Suprapubic skin (tissue), 4 donors: ENCODE measurements around the gene TFRC.

Source experiments
- EP300 ChIP-seq: sonication (generic); formaldehyde crosslinking; IDR thresholded peaks from one replicate; pipeline ENCODE4 v1.6.1; 2017; ENCODE audit warnings: antibody characterized with exemption
- POLR2A ChIP-seq, 2 donors: fragments of 450-650 bp; IDR thresholded peaks; one replicate each; pipeline ENCODE4 v1.6.1; 2017; ENCODE audit warnings: antibody characterized with exemption in 2 of 2, mild to moderate bottlenecking in 2 of 2, moderate library complexity in 2 of 2
- POLR2AphosphoS5 ChIP-seq, 3 donors: sonication (generic); formaldehyde crosslinking; IDR thresholded peaks; one replicate each; pipeline ENCODE4 v1.6.1; 2017; ENCODE audit warnings: antibody characterized with exemption in 3 of 3
- TF ChIP-seq, protein P1 (sequence below), 2 donors: fragments of 200-600 bp in 1 of 2; fragments of 450-650 bp in 1 of 2; sonication (generic) in 1 of 2; IDR thresholded peaks; one replicate each; pipeline ENCODE4 v1.5.1; 2016 to 2019; ENCODE audit warnings: antibody characterized with exemption in 2 of 2, mild to moderate bottlenecking in 1 of 2, moderate library complexity in 1 of 2

DNA sequence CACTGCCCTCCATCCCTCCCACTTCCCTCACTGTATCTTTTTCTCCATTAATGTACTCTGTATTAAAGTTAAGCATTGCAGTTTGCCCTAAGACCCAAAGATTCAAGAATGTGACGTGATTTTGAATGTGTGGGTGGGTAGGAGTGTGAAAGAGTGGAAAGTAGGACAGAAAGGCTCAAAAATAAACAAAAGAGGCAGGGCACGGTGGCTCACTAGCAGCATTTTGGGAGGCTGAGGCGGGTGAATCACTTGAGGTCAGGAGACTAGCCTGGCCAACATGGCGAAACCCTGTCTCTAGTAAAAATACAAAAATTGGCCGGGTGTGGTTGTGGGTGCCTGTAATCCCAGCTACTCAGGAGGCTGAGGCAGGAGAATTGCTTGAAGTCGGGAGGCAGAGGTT lies 18.4 kb downstream of the TFRC start:
- TF ChIP-seq, protein P1, sequence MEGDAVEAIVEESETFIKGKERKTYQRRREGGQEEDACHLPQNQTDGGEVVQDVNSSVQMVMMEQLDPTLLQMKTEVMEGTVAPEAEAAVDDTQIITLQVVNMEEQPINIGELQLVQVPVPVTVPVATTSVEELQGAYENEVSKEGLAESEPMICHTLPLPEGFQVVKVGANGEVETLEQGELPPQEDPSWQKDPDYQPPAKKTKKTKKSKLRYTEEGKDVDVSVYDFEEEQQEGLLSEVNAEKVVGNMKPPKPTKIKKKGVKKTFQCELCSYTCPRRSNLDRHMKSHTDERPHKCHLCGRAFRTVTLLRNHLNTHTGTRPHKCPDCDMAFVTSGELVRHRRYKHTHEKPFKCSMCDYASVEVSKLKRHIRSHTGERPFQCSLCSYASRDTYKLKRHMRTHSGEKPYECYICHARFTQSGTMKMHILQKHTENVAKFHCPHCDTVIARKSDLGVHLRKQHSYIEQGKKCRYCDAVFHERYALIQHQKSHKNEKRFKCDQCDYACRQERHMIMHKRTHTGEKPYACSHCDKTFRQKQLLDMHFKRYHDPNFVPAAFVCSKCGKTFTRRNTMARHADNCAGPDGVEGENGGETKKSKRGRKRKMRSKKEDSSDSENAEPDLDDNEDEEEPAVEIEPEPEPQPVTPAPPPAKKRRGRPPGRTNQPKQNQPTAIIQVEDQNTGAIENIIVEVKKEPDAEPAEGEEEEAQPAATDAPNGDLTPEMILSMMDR (IDR thresholded peaks at IDR 0.05): no peak
- TF ChIP-seq POLR2A (IDR thresholded peaks at IDR 0.05) (no peak), EP300 (no peak), POLR2AphosphoS5 (IDR thresholded peaks at IDR 0.05) (no peak)
